GM12878 (cell line): ENCODE data around the gene OR14I1. TPM values are rescaled to one million over a fixed set of nuclear protein-coding genes. Genes with fewer than 3 reads are reported as not detected.

Experiments
- ATF7 ChIP-seq: fragments of 450-650 bp; IDR thresholded peaks from 2 replicates; pipeline ENCODE4 v1.6.1; 2016; ENCODE audit warnings: low read depth, mild to moderate bottlenecking
- BCL3 ChIP-seq: IDR thresholded peaks from 2 replicates; pipeline ENCODE4 v1.6.1; 2011; ENCODE audit warnings: borderline replicate concordance, low read depth, mild to moderate bottlenecking, moderate library complexity, low read length; ENCODE audit not compliant: insufficient read depth, poor library complexity, severe bottlenecking
- BHLHE40 ChIP-seq, 2 experiments: fragments of 450-650 bp in 1 of 2; IDR thresholded peaks; 2 replicates each; pipeline ENCODE4 v1.6.1; 2011 to 2017; ENCODE audit warnings: low read depth in 2 of 2, borderline replicate concordance in 1 of 2, improper control_type of control experiment in 1 of 2, low read length in 1 of 2, mild to moderate bottlenecking in 1 of 2
- BRCA1 ChIP-seq: IDR thresholded peaks from 2 replicates; pipeline ENCODE4 v1.6.1; 2011; ENCODE audit warnings: low read depth, low read length, improper control_type of control experiment
- CREM ChIP-seq: IDR thresholded peaks from 2 replicates; pipeline ENCODE4 v1.6.1; 2014; ENCODE audit warnings: antibody characterized with exemption, low read depth
- EP300 ChIP-seq, 2 experiments: fragments of 150-350 bp in 1 of 2; IDR thresholded peaks; 2 replicates each; pipeline ENCODE4 v1.6.1; 2011 to 2012; ENCODE audit warnings: low read depth in 2 of 2, low read length in 2 of 2, borderline replicate concordance in 1 of 2, improper control_type of control experiment in 1 of 2, inconsistent platforms in 1 of 2; ENCODE audit not compliant: control insufficient read depth in 1 of 2
- KAT2A ChIP-seq: conservative IDR thresholded peaks from 2 replicates; pipeline ENCODE4 v1.6.1; 2011; ENCODE audit warnings: low read depth, low read length; ENCODE audit not compliant: control insufficient read depth
- MEF2A ChIP-seq: IDR thresholded peaks from 2 replicates; pipeline ENCODE4 v1.6.1; 2011; ENCODE audit warnings: low read depth, mild to moderate bottlenecking, low read length, moderate library complexity; ENCODE audit not compliant: insufficient read depth
- MYC ChIP-seq: IDR thresholded peaks from 2 replicates; pipeline ENCODE4 v1.6.1; 2011; ENCODE audit warnings: mild to moderate bottlenecking, low read length, moderate library complexity, inconsistent platforms; ENCODE audit not compliant: insufficient read depth, insufficient replicate concordance, insufficient read length, severe bottlenecking
- NBN ChIP-seq: fragments of 450-650 bp; IDR thresholded peaks from 2 replicates; pipeline ENCODE4 v1.6.1; 2016
- NFYB ChIP-seq: IDR thresholded peaks from 2 replicates; pipeline ENCODE4 v1.6.1; 2011; ENCODE audit warnings: low read depth, mild to moderate bottlenecking, low read length, improper control_type of control experiment, moderate library complexity; ENCODE audit not compliant: insufficient read depth
- PBX3 ChIP-seq: IDR thresholded peaks from 2 replicates; pipeline ENCODE4 v1.6.1; 2011; ENCODE audit warnings: mild to moderate bottlenecking, low read depth, low read length, moderate library complexity; ENCODE audit not compliant: insufficient replicate concordance
- SKIL ChIP-seq: fragments of 450-650 bp; IDR thresholded peaks from 2 replicates; pipeline ENCODE4 v1.6.1; 2017; ENCODE audit warnings: mild to moderate bottlenecking, low read depth, inconsistent platforms; ENCODE audit not compliant: poor library complexity, severe bottlenecking
- SMC3 ChIP-seq: IDR thresholded peaks from 2 replicates; pipeline ENCODE4 v1.6.1; 2011; ENCODE audit warnings: low read length, improper control_type of control experiment, borderline replicate concordance
- ZBED1 ChIP-seq: IDR thresholded peaks from 2 replicates; pipeline ENCODE4 v1.6.1; 2016; ENCODE audit warnings: borderline replicate concordance
- polyA plus RNA-seq, 11 experiments: library from polyadenylated mRNA; depleted of rRNA in 4 of 11; unstranded in 6 of 11; stranded (reverse) in 5 of 11; fragments of >200 nt; fragmentation: Nextera tagmentation in 4 of 11; fragmentation: Illumina TruSeq in 1 of 11; extraction: Ambion mirVana in 4 of 11; extraction: Trizol in 1 of 11; gene quantifications; 1 replicate in 1 of 11; 2 replicates in 10 of 11; pipeline versions ENCODE4 v1.2.1 to v1.2.3, GENCODE V29; 2011 to 2016; ENCODE audit warnings: inconsistent platforms in 2 of 11, missing spikeins in 2 of 11, low read depth in 1 of 11
- total RNA-seq, 4 experiments: library from RNA; depleted of rRNA in 3 of 4; stranded (reverse); fragments of >200 nt in 3 of 4; fragmentation: Illumina TruSeq in 1 of 4; extraction: Trizol in 1 of 4; gene quantifications; 2 replicates each; pipeline versions ENCODE4 v1.2.1 to v1.2.3, GENCODE V29; 2013 to 2021
- TF ChIP-seq, protein P1 (sequence below): fragments of 450-650 bp; IDR thresholded peaks from 2 replicates; pipeline ENCODE4 v1.6.1; 2017; ENCODE audit warnings: mild to moderate bottlenecking, moderate library complexity
- TF ChIP-seq, protein P2 (sequence below): IDR thresholded peaks from 2 replicates; pipeline ENCODE4 v1.6.1; 2012; ENCODE audit warnings: low read length, inconsistent platforms

OR14I1 gene
- total and polyA plus RNA-seq, 10 of the 15 experiments (the other 5 are each of a cell fraction or from before 2014, with no cell fraction given), result 0.21 to 1.5 (median 0.79) TPM

GRCh38 chr1:248688527-248689298, 13.9 kb downstream of the OR14I1 start (continued):
- TF ChIP-seq KAT2A, result no peak
- TF ChIP-seq MYC, result no peak
- TF ChIP-seq NBN, result peak; percentile 67; the same call in 1 of the 2 replicates
- TF ChIP-seq ZBED1, result peak; percentile 48; the same call in 1 of the 2 replicates
- no peak for TF ChIP-seq BRCA1
- TF ChIP-seq SKIL, result peak; percentile 90
- TF ChIP-seq CREM, result peak; percentile 36; the same call in 1 of the 2 replicates
- TF ChIP-seq, protein P1, sequence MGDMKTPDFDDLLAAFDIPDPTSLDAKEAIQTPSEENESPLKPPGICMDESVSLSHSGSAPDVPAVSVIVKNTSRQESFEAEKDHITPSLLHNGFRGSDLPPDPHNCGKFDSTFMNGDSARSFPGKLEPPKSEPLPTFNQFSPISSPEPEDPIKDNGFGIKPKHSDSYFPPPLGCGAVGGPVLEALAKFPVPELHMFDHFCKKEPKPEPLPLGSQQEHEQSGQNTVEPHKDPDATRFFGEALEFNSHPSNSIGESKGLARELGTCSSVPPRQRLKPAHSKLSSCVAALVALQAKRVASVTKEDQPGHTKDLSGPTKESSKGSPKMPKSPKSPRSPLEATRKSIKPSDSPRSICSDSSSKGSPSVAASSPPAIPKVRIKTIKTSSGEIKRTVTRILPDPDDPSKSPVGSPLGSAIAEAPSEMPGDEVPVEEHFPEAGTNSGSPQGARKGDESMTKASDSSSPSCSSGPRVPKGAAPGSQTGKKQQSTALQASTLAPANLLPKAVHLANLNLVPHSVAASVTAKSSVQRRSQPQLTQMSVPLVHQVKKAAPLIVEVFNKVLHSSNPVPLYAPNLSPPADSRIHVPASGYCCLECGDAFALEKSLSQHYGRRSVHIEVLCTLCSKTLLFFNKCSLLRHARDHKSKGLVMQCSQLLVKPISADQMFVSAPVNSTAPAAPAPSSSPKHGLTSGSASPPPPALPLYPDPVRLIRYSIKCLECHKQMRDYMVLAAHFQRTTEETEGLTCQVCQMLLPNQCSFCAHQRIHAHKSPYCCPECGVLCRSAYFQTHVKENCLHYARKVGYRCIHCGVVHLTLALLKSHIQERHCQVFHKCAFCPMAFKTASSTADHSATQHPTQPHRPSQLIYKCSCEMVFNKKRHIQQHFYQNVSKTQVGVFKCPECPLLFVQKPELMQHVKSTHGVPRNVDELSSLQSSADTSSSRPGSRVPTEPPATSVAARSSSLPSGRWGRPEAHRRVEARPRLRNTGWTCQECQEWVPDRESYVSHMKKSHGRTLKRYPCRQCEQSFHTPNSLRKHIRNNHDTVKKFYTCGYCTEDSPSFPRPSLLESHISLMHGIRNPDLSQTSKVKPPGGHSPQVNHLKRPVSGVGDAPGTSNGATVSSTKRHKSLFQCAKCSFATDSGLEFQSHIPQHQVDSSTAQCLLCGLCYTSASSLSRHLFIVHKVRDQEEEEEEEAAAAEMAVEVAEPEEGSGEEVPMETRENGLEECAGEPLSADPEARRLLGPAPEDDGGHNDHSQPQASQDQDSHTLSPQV, result peak; percentile 69
- TF ChIP-seq, protein P2, sequence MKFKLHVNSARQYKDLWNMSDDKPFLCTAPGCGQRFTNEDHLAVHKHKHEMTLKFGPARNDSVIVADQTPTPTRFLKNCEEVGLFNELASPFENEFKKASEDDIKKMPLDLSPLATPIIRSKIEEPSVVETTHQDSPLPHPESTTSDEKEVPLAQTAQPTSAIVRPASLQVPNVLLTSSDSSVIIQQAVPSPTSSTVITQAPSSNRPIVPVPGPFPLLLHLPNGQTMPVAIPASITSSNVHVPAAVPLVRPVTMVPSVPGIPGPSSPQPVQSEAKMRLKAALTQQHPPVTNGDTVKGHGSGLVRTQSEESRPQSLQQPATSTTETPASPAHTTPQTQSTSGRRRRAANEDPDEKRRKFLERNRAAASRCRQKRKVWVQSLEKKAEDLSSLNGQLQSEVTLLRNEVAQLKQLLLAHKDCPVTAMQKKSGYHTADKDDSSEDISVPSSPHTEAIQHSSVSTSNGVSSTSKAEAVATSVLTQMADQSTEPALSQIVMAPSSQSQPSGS, result peak; percentile 84
- peak in 1 of 2 experiments; percentile 84; a peak in 1 of 4 replicates for TF ChIP-seq EP300 (IDR thresholded peaks at IDR 0.05; ENCODE audit: borderline replicate concordance in 1 of 2, control insufficient read depth in 1 of 2, low read depth in 2 of 2, low read length in 2 of 2)
- TF ChIP-seq BHLHE40 (IDR thresholded peaks at IDR 0.05; ENCODE audit: borderline replicate concordance in 1 of 2, low read depth in 2 of 2, low read length in 1 of 2), result 0 out of 4 replicates have a peak, but pooled peaks of 1 of the 2 experiments have one; percentile 19
- TF ChIP-seq SMC3, result peak; percentile 23; the same call in 1 of the 2 replicates
- TF ChIP-seq BCL3, result peak; percentile 84
- peak; percentile 37; the same call in 1 of the 2 replicates for TF ChIP-seq MEF2A
- TF ChIP-seq ATF7, result peak; percentile 77
- no peak for TF ChIP-seq NFYB
- TF ChIP-seq PBX3, result peak; percentile 61
